Coronary artery (tissue), 2 donors: ENCODE results near the gene DNMT3A.

ENCODE experiments used
- DNase-seq: peaks from one replicate; pipeline ENCODE4 v3.0.0-alpha.2; 2017; ENCODE audit warnings: low spot score
- H3K27ac ChIP-seq, 2 donors: fragments of 200-600 bp; sonication (generic); one replicate each; pipeline ENCODE4 v1.5.1; 2016 to 2019
- H3K4me3 ChIP-seq: fragments of 200-600 bp; sonication (generic); 2 replicates; pipeline ENCODE4 v1.5.1; 2016; ENCODE audit warnings: mild to moderate bottlenecking, moderate library complexity
- CTCF ChIP-seq: fragments of 200-600 bp; sonication (generic); IDR thresholded peaks from one replicate; pipeline ENCODE4 v1.5.1; 2019; ENCODE audit warnings: antibody characterized with exemption

DNMT3A gene

DNA sequence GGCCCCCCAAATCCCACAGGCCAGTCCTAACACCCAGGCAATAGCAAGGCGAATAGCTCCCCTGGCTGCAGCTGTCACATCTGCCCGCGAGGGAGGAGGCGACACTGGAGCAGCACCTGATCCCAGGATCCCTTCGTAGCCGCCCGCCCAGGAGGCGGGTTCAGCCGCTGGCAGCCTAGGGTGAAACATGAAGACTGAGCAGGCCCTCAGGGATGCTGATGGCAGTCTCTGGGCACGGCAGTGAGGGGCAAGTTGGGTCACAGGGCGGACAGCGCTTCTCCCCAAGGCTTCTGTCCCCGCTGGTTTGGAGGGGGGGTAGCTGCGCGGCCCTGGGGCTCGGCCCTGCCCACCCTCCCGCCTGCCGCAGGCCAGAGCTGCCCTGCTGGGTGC lies 1.9 kb downstream of the DNMT3A start:
- no peak for DNase-seq
- no peak for TF ChIP-seq CTCF
- Histone ChIP-seq H3K4me3 (peak overlapping the region; percentile 99), H3K27ac (peak overlapping the region; percentile 44 to 97)

DNA sequence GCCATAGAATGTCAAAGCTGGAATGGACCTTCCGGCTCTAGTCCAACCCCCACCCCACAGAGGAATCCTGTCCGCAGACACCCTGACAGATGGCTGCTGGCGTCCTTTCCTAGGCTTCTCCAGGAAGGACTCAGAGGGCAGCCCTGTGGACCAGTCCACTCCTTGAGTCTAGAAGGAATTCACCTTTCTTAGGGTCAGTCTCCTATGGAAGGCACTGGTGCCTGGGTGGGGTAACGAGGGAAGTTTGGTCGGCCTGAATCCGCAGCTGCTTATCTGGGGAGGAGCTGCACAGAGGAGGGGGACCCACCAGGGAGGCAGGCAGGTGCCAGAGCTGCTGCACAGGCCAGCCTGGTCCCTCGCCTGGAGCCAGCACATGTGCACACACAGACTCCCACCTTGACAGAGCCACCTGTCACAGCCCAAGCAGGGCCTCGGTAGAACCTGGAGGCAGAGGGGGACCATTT lies 2.5 kb downstream of the DNMT3A start:
- H3K27ac ChIP-seq, result peak overlapping the region; percentile 43 to 97
- no peak for DNase-seq
- H3K4me3 ChIP-seq, result peak overlapping the region; percentile 99
- TF ChIP-seq CTCF, result no peak

GRCh38 chr2:25338401-25338800 lies 3.3 kb downstream of the DNMT3A start:
- no peak for TF ChIP-seq CTCF
- no peak overlapping the region for H3K27ac ChIP-seq
- H3K4me3 ChIP-seq, result no peak overlapping the region
- no peak for DNase-seq

- no peak overlapping the region for H3K27ac ChIP-seq
- TF ChIP-seq CTCF, result no peak
- DNase-seq, result no peak
- H3K4me3 ChIP-seq, result no peak overlapping the region
Measured at GRCh38 chr2:25337891-25338290, 3.8 kb downstream of the DNMT3A start.

DNA sequence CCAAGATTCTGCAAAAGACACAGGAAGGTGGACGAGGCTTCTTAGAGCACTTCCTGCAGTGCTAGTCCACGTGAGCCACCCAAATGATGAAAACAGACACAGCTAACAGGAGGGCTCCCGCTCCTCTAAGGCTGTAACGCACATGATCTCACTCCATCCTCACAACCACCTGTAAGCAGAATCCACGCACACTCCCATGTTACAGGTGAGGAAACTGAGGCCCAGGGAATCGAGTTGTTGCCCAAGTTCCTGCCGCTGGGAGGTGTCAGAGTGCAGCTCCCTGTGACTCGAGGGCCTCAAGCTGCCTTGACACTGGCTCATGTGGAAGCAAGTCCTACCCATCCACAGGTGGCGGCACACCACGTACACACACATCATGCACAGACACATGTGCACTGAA lies 4.4 kb downstream of the DNMT3A start:
- H3K27ac ChIP-seq, result no peak overlapping the region
- DNase-seq, result no peak
- no peak for TF ChIP-seq CTCF
- no peak overlapping the region for H3K4me3 ChIP-seq

- Histone ChIP-seq H3K27ac (no peak overlapping the region), H3K4me3 (no peak overlapping the region)
- DNase-seq, result no peak
Measured at GRCh38 chr2:25336383-25336841, 5.3 kb downstream of the DNMT3A start.

More at GRCh38 chr2:25336383-25336841, 5.3 kb downstream of the DNMT3A start:
- no peak for TF ChIP-seq CTCF
